SH-SY5Y (cell line): ENCODE results near the gene SRP19.

Experiments used
- GATA2 ChIP-seq: IDR thresholded peaks from 2 replicates; pipeline ENCODE4 v1.6.1; 2011; ENCODE audit warnings: mild to moderate bottlenecking, low read depth, low read length
- GATA3 ChIP-seq: IDR thresholded peaks from 2 replicates; pipeline ENCODE4 v1.6.1; 2011; ENCODE audit warnings: low read depth, mild to moderate bottlenecking, low read length, moderate library complexity

DNA sequence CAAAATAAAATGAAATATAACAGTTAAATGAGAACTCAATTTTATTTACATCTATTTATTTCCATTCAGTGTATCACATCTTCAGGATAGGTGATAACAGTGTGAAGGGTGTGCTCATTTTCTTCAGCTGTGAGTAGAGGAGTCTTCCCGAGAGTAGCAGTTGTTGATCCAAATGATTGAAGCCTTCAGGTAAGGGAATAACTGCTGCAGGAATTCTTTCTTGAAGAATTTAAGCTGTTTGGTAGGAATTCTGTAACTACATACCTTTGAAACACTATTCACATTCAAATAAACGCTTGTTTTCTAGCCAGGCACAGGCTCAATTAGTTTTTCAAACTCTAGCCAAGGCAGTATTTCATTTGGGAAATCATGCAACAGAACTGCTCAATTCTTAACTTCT lies 15.3 kb downstream of the SRP19 start:
- TF ChIP-seq GATA3 (no peak), GATA2 (no peak)
